DOHH2 (cell line): Measurements from ENCODE around the gene TTBK2.

Experiments used
- H3F3A ChIP-seq: fragments of 200-600 bp; sonication (generic), shearing (Covaris generic); 2 replicates; pipeline ENCODE4 v1.6.0; 2016; ENCODE audit warnings: antibody characterized with exemption, mild to moderate bottlenecking; ENCODE audit not compliant: control insufficient read depth, insufficient read depth
- H3K27ac ChIP-seq: fragments of 200-600 bp; sonication (generic); 2 replicates; pipeline ENCODE4 v1.5.1; 2014; ENCODE audit warnings: low read depth, mild to moderate bottlenecking, low read length, moderate library complexity
- H3K27me3 ChIP-seq: fragments of 200-600 bp; sonication (generic); 2 replicates; pipeline ENCODE4 v1.6.1; 2014; ENCODE audit warnings: mild to moderate bottlenecking, low read length, mixed read lengths; ENCODE audit not compliant: control insufficient read depth
- H3K36me3 ChIP-seq: fragments of 200-600 bp; sonication (generic); 2 replicates; pipeline ENCODE4 v1.6.1; 2014; ENCODE audit warnings: mild to moderate bottlenecking, low read length, moderate library complexity, mixed read lengths; ENCODE audit not compliant: control insufficient read depth
- H3K4me1 ChIP-seq: fragments of 200-600 bp; sonication (generic); 2 replicates; pipeline ENCODE4 v1.6.1; 2014; ENCODE audit warnings: mild to moderate bottlenecking, low read length, mixed read lengths; ENCODE audit not compliant: control insufficient read depth
- H3K4me2 ChIP-seq: fragments of 200-600 bp; sonication (generic); 2 replicates; pipeline ENCODE4 v1.6.0; 2014; ENCODE audit warnings: mild to moderate bottlenecking, low read length, moderate library complexity
- H3K4me3 ChIP-seq: fragments of 200-600 bp; sonication (generic); 2 replicates; pipeline ENCODE4 v1.5.1; 2014; ENCODE audit warnings: mild to moderate bottlenecking, low read length, mixed read lengths
- H3K79me2 ChIP-seq: fragments of 200-600 bp; sonication (generic); 2 replicates; pipeline ENCODE4 v1.6.1; 2014; ENCODE audit warnings: mild to moderate bottlenecking, low read length, mixed read lengths; ENCODE audit not compliant: control insufficient read depth
- H3K9me2 ChIP-seq: fragments of 200-600 bp; sonication (generic); replicated peaks from 2 replicates; pipeline ENCODE4 v1.6.1; 2014; ENCODE audit warnings: mild to moderate bottlenecking, low read length, mixed read lengths; ENCODE audit not compliant: control insufficient read depth
- H3K9me3 ChIP-seq: fragments of 200-600 bp; sonication (generic); 2 replicates; pipeline ENCODE4 v1.6.1; 2014; ENCODE audit warnings: antibody characterized with exemption, low read length, mixed read lengths; ENCODE audit not compliant: control insufficient read depth, insufficient read depth
- H4K20me1 ChIP-seq: fragments of 200-600 bp; sonication (generic); 2 replicates; pipeline ENCODE4 v1.6.0; 2014; ENCODE audit warnings: low read depth, mild to moderate bottlenecking, antibody characterized with exemption, low read length, moderate library complexity; ENCODE audit not compliant: control insufficient read depth, insufficient read depth
- CTCF ChIP-seq: fragments of 200-600 bp; sonication (generic); IDR thresholded peaks from one replicate; pipeline ENCODE4 v1.5.1; 2014; ENCODE audit warnings: antibody characterized with exemption, mild to moderate bottlenecking, low read depth, low read length; ENCODE audit not compliant: poor library complexity, severe bottlenecking
- EZH2phosphoT487 ChIP-seq: fragments of 200-600 bp; sonication (generic); IDR thresholded peaks from 2 replicates; pipeline ENCODE4 v1.6.1; 2017; ENCODE audit warnings: borderline replicate concordance, mild to moderate bottlenecking, antibody characterized with exemption, low read length, moderate library complexity, mixed read lengths

Gene TTBK2

GRCh38 chr15:42760759-42761158 lies 159.8 kb downstream of the TTBK2 start:
- no peaks in the 10 kb centered on the region for H4K20me1 ChIP-seq
- H3K27ac ChIP-seq = no peak overlapping the region
- H3K9me3 ChIP-seq = peaks cover 18% of the 10 kb centered on the region
- no peaks in the 10 kb centered on the region for H3K4me1 ChIP-seq
- no peaks in the 10 kb centered on the region for H3K27me3 ChIP-seq
- no peak overlapping the region for H3K4me3 ChIP-seq
- no peak for TF ChIP-seq EZH2phosphoT487
- TF ChIP-seq CTCF = no peak
- peaks cover 9% of the 10 kb centered on the region for H3K79me2 ChIP-seq
- H3K4me2 ChIP-seq = no peak overlapping the region
- no peaks in the 10 kb centered on the region for H3K9me2 ChIP-seq
- no peaks in the 10 kb centered on the region for H3F3A ChIP-seq
- peaks cover 5% of the 10 kb centered on the region; the same call in 1 of the 2 replicates for H3K36me3 ChIP-seq

GRCh38 chr15:42759093-42759492 lies 161.5 kb downstream of the TTBK2 start:
- H3K4me2 ChIP-seq = no peak overlapping the region
- peaks cover 9% of the 10 kb centered on the region for H3K79me2 ChIP-seq
- no peak for TF ChIP-seq CTCF
- TF ChIP-seq EZH2phosphoT487 = no peak

GRCh38 chr15:42750306-42750705 lies 170.3 kb downstream of the TTBK2 start:
- peaks cover 16% of the 10 kb centered on the region for H3K36me3 ChIP-seq
- H3K4me1 ChIP-seq = no peaks in the 10 kb centered on the region
- no peak overlapping the region for H3K27ac ChIP-seq
- H3K4me2 ChIP-seq = no peak overlapping the region
- no peak for TF ChIP-seq CTCF
- TF ChIP-seq EZH2phosphoT487 = no peak
- no peaks in the 10 kb centered on the region for H3K79me2 ChIP-seq
- H3F3A ChIP-seq = no peaks in the 10 kb centered on the region
- H3K27me3 ChIP-seq = no peaks in the 10 kb centered on the region
- no peak overlapping the region for H3K4me3 ChIP-seq
- no peaks in the 10 kb centered on the region for H3K9me3 ChIP-seq
- H4K20me1 ChIP-seq = no peaks in the 10 kb centered on the region
- no peaks in the 10 kb centered on the region for H3K9me2 ChIP-seq

More at GRCh38 chr15:42759093-42759492, 161.5 kb downstream of the TTBK2 start:
- H3K4me1 ChIP-seq = no peaks in the 10 kb centered on the region
- peaks cover 5% of the 10 kb centered on the region; the same call in 1 of the 2 replicates for H3K36me3 ChIP-seq
- H3K4me3 ChIP-seq = no peak overlapping the region
- H3F3A ChIP-seq = no peaks in the 10 kb centered on the region
- no peaks in the 10 kb centered on the region for H3K27me3 ChIP-seq
- H3K9me3 ChIP-seq = peaks cover 18% of the 10 kb centered on the region
- H3K27ac ChIP-seq = no peak overlapping the region
- H3K9me2 ChIP-seq = no peaks in the 10 kb centered on the region
- H4K20me1 ChIP-seq = no peaks in the 10 kb centered on the region

- no peak overlapping the region for H3K27ac ChIP-seq
- H3K4me2 ChIP-seq = no peak overlapping the region
- H3K79me2 ChIP-seq = no peaks in the 10 kb centered on the region
- no peak overlapping the region for H3K4me3 ChIP-seq
- peaks cover 16% of the 10 kb centered on the region for H3K36me3 ChIP-seq
- no peaks in the 10 kb centered on the region for H3K9me3 ChIP-seq
- no peaks in the 10 kb centered on the region for H4K20me1 ChIP-seq
- H3K9me2 ChIP-seq = no peaks in the 10 kb centered on the region
- no peaks in the 10 kb centered on the region for H3K4me1 ChIP-seq
- no peak for TF ChIP-seq CTCF
- TF ChIP-seq EZH2phosphoT487 = no peak
- no peaks in the 10 kb centered on the region for H3K27me3 ChIP-seq
- H3F3A ChIP-seq = no peaks in the 10 kb centered on the region
These were observed 171.3 kb downstream of the TTBK2 start for GRCh38 chr15:42749266-42749665.
